Left lobe of liver (tissue), 2 donors: ENCODE measurements around the gene LSMEM2. TPM values are rescaled to one million over a fixed set of nuclear protein-coding genes. Genes with fewer than 3 reads are reported as not detected.
"Not testable (repeated sequence)": the region's sequence is repeated elsewhere in the genome, so short reads cannot be mapped to it uniquely, and the experiment has no call there.

ENCODE experiments used
- ATAC-seq: fragments of 200-7000 bp; cut with Tn5 transposase; one replicate; pipeline ENCODE4 v1.9.1; 2020; ENCODE audit warnings: mild to moderate bottlenecking, moderate library complexity
- DNase-seq: peaks from one replicate; pipeline ENCODE4 v3.0.0-alpha.2; 2020; ENCODE audit warnings: low spot score
- total RNA-seq: library from RNA; stranded (reverse); gene quantifications from one replicate; pipeline ENCODE4 v1.2.1, GENCODE V29; 2021
- donor health status: DM: no; HTN: no; CAD: no; lungs with moderate emphysema.
- donor health status: DM: no; HTN: yes; CAD: no.

Gene LSMEM2
- not detected for total RNA-seq

DNA sequence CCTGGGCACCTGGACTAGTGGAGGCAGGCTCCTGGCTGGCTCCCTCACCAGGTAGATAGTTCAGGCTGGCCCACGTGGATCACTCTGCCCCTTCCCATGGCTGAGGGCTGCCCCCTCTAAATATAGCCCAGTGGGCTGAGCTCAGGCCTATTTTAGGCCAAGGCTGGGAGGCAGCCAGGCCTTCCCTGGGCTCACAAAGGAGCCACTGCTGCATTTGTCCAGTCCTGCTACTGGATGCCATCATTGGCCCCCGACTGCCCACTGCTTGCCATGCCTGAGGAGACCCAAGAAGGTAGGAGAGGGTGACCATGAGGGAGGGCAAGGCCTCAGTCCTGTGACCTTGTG, at the start of gene LSMEM2:
TSS of gene LSMEM2 (plus strand) at position 208 of the 345 bp plus-strand sequence. CDS start at position 235, 27 bp downstream.
- no peak for DNase-seq
- ATAC-seq, result no peak

- ATAC-seq, result no peak
- DNase-seq, result no peak
These were observed 49.4 kb upstream of the LSMEM2 start for GRCh38 chr3:50229490-50229889.

DNA sequence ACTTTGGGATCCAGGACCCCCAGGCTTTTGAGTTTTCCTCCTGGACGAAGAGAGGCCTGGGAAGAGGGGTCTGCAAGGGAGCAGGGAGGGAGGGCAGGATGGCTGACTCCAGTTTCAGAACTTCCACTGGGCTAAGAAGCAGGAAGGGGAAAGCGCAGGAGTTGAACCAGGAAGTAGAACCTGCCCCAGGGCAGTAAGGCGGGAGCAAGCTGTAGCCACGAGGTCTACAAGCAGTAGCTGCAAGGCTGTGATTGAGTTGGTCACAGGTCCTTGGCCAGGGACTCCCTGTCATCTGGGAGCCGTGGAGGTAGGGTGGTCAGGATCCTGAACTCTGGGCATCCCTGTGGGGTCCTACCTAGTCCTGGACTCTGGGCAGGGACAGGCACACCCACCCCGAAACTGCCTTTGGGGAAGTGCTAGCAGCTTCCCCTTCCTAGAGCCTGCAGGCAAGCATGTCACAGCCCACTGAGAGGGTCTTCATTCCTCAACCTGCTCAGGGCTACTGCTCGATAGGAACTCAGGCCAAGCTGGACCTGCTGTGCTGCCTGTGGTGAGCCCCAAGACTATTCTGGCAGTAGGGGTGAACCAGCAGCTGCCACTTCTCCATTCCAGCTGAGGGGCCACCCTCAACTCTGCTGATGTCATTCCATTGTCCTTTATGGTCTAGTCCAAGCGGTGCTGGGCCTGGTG, 48.6 kb upstream of the LSMEM2 start:
- DNase-seq (no peak), ATAC-seq (no peak)

- no peak for DNase-seq
- no peak for ATAC-seq
These were observed 48.1 kb upstream of the LSMEM2 start for GRCh38 chr3:50230794-50231125.

DNA sequence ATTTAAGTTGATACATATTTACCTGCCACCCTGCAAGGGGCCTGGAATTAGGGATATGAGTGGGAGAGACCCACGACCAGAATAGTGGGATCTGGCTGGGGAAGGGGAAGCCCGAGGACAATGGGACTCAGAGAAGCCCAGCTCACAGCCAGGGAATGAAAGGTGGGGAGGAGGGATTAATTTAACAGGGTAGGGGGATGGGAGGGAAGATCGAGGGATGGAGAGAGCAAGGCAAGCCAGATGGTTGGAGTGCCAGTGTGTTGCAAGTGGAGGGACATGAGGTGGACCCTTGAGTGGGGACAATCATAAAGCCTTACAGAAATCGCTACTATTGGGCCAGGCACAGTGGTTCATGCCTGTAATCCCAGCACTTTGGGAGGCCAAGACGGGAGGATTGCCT, 47.3 kb upstream of the LSMEM2 start:
- DNase-seq, result no peak
- no peak for ATAC-seq

DNA sequence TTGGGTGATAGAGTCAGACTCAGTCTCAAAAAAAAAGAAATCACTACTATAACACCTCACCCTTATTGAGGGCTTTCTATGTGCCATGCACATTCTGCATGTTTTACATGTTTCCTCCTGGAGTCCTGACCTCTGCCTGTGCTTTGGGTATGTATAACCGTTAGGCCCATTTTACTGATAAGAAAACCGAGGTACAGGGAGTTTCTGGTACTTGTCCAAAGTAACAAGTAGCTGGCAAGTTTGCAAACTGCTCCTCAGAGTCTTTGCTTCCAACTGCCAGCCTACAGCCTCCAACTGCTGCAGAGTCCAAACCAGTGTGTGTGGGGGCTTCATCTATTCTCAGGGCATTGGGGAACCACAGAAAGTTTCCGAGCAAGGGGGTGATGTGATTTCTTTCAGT, 46.6 kb upstream of the LSMEM2 start:
- ATAC-seq (no peak), DNase-seq (no peak)

DNA sequence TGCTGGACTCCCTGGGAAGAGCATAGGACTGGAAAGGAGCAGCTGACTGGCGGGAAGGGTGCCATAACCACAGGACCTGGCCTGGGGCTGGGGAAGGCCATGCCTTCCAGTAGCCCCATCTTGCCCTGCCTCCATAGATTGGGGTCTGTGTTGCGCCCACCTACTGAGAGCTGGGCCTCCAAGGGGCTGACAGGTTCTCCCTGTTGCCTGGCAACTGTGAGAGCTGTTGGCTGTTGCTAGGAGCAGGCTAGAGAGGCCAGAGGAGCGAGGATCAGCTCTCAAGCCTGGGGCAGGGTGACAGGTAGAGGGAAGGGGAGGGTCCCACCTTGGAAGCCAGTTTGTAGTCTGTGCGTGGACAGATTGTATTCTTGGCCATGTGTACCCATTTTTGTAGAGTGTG, 45.7 kb upstream of the LSMEM2 start:
- no peak for ATAC-seq

GRCh38 chr3:50235716-50236483, 43.0 kb upstream of the LSMEM2 start, which contains the start of gene GNAI2:
Gene GNAI2, plus strand, starts transcription at chr3:50236204. Its CDS starts 132 bp downstream, at chr3:50236336.
- peak; percentile 99 for DNase-seq
- peak; percentile 80 for ATAC-seq

More for the DNA sequence above, 45.7 kb upstream of the LSMEM2 start:
- DNase-seq, result no peak

DNA sequence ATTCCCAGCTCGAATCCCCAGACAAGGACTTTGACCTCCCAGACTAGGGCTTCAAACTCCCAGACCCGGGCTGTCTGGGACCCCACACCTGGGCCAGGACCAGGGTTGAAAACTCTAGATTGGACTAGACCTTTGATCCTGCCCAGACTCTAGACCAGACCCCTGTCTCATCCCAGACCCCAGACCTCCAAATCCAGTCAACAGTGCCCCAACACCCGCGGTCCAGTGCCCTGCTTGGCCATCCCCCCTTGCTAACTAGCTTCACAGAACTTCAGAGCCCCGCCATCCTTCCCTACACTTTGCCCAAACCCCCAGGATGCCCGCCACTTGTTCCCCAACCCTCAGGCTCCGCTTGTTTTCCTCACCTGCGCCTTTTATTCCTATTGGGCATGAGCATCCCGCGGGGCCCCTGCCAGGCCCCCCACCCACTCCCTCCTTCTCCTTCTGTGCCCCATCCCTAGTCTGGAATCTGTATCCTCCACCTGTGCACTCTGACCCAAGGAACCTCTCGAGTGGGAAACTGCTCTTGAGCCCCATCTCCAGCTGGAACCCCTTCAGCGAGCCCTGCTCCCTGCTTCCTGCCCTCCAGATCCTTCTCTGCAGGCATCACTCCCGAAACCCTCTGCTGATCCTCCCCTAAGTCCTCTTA, 42.3 kb upstream of the LSMEM2 start:
- no peak for DNase-seq

DNA sequence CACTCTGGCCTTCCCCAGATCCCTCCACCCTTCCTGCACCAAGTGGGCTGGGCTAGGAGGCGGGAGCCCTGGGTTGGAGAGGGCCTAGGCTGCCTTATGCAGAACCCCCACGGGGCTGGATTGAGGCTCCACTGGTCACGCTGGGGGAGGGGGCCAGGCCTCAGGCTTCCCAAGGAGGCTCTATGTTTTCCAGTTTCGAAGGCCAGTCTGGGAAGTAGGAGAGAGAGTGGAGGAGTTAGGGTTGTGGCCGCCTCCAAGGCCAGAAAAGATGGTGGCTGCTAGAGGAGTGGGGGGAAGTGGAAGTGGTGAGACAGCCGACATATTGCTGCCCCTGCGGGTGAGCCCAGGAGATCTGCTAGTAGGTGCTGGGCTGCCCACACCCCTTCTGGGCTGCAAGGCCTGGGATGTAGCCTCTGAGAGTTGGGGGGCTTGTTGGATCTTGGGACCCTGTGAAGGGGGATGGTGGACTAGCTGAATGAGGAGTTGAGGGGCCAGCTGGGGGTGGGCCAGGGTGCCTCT, 41.7 kb upstream of the LSMEM2 start:
- DNase-seq (no peak), ATAC-seq (no peak)

More for the DNA sequence above, 42.3 kb upstream of the LSMEM2 start:
- no peak for ATAC-seq

DNA sequence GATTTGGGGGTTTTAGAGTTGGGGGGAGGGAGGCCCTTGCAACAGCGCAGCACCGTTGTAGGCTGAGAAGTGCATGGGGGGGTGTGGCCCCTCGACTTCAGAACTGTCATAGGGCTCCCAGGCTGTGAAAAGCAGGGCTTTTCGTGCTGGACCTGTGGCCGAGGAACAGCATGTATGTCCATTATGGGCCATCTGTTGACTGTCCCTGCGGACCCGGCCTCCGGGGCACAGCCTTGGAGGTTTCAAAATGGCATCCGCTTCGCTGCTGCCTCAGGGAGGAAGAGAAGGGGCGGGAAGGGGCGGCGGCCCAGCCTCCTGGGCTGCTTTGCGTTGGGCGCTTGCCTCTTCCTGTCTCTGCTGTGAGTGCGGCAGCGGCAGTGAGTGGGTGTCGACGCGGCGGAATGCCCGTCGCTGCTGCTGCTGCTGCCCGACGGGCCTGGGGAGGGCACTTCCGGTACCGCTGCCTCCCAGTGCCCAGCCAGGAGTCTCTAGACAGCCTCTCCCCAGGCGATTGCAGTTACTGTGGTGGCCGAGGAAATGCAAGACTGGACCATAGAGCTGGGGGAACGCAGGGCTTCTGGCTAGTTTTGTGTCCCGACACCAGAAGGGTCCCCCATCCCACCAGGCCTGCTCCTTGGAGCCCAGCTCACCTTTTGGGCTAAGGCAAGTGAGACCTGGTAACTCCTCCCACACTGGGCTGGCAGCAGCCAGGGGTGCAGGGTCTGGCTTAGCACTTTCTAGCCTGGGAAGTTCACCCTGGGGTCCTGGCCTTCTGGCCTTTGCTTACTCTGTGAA, 40.9 kb upstream of the LSMEM2 start:
- ATAC-seq, result peak; percentile 44
- DNase-seq, result peak; percentile 85

DNA sequence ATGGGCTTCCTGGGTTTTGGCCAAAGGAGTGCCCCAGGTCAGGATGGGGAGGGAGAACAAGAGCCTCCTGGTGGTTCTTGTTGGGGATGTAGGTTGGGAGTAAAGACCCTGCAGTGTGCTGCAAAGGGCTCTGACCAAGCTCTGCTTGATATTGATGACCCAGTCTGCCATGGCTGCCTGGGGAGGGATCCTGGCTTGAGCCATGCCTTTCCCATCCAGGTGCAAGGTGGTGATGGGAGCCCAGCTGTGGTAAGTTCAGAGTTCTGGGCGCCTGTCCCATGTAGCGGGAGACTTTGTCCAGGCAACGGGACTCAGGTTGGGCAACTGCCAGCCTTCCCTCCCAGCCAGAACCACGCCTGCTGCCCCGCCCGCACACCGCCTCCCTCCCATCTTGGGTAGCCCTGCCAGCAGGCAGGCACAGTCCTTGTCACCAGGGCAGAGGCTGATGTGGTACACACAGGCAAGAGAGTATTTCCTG, 40.3 kb upstream of the LSMEM2 start:
- ATAC-seq, result peak; percentile 65
- peak; percentile 98 for DNase-seq

- DNase-seq (no peak), ATAC-seq (no peak)
These were observed 39.2 kb upstream of the LSMEM2 start for GRCh38 chr3:50239649-50240048.

DNA sequence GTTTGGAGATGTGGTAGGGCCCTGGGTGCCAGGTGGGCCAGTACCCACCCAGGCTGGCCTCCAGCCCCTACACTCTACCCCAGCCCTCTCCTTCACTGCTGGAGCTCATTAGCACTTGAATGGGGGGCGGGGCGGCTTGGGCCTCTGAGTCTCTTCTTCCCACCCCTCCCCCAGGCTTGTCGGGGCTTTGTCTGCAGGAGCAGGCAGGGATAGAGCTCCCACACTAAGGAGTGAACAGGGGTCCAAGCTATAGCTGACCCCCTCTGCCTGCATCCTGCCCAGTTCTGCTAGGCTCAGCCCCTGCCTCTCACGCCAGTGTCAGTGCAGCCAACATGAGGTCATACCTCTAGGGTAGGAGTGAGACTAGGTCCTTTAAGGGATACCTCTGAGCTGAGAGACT, 37.7 kb upstream of the LSMEM2 start:
- DNase-seq (no peak), ATAC-seq (no peak)

DNA sequence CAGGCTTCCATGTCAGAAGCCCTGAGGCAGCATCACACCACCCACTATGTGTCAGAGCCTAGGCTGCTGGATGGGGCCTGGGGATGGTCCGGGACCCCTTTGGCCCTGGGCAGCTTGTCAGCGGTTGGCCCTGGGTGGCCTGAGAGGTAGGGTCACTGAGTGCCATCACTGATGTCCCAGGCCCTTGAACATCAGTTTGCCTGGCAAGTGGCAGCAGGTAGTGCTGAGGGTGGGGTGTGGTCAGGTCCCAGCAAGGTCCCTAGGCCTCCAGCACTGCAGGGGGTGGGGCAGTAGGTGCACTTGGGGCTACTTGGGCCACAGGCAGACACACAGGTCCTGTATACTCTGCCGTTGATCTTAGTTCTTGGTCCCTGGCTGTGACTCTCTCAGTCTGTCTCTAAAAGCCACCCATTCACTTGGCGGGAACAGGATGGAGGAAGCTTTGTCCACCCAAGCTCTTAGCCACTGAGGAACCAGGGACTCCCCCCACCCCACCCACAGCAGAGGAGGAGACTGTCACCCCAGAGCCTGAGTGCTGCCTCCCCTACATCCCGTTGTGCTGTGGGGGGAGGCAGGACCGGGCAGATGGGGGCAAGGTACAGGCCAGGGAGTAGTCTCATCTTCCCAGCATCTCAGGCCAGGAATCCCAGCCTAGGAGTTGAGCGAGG, 37.0 kb upstream of the LSMEM2 start:
- ATAC-seq (no peak), DNase-seq (no peak)

DNA sequence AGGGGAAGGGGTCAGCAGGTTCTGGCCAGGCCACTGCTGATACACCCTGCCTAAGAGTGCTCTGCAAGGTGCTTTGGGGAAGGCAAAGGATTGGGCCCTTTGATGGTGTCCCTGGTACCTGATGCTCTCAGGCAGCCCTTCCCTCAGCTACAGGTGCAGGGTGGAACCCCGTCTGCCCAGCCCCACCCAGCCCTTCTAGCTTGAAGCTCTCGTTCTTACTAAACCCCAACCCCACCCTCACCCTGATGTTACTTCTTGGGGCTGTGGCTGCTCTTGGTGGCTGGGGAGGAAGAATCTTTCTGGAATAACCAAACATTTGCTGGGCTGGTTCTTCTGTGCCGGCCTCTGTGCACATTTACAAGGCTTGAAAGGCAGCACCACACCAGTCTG, 36.5 kb upstream of the LSMEM2 start:
- ATAC-seq, result no peak

GRCh38 chr3:50242851-50243542, 35.9 kb upstream of the LSMEM2 start:
- ATAC-seq (peak; percentile 2), DNase-seq (no peak)

More for the DNA sequence above, 36.5 kb upstream of the LSMEM2 start:
- no peak for DNase-seq

- DNase-seq (no peak), ATAC-seq (no peak)
These were observed 35.4 kb upstream of the LSMEM2 start for GRCh38 chr3:50243543-50243895.

DNA sequence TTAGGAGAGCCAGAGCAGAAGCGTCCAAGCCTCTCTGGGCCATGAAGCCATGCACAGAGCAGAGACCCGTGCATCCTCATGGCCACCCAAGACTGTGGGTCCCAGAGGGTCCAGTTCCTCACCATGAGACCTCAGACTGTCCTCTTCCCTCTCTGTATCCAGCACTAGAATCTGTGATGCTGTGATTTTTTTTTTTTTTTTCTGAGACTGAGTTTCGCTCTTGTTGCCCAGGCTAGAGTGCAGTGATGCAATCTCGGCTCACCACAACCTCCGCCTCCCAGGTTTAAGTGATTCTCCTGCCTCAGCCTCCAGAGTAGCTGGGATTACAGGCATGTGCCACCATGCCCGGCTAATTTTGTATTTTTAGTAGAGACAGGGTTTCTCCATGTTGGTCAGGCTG, 34.1 kb upstream of the LSMEM2 start:
- DNase-seq, ATAC-seq: not testable (repeated sequence)
